HEK293T (cell line): ENCODE measurements around the gene SUPT3H.

ENCODE experiments used
- ELF4 ChIP-seq: fragments of 450-650 bp; IDR thresholded peaks from 2 replicates; pipeline ENCODE4 v1.6.1; 2017; ENCODE audit warnings: antibody characterized with exemption
- NFRKB ChIP-seq: fragments of 450-650 bp; IDR thresholded peaks from 2 replicates; pipeline ENCODE4 v1.6.1; 2016; ENCODE audit warnings: mild to moderate bottlenecking, moderate library complexity
- PKNOX1 ChIP-seq: fragments of 450-650 bp; IDR thresholded peaks from 2 replicates; pipeline ENCODE4 v1.6.1; 2016

- TF ChIP-seq ELF4 (no peak), NFRKB (no peak), PKNOX1 (no peak)
Observed at GRCh38 chr6:45044086-45044485, 333.6 kb downstream of the SUPT3H start.
